Activated T-helper 17 cell treated with anti-CD3 and anti-CD28 coated beads, Interleukin-2, amount 50 U/mL, for 72 hours (primary cell): ENCODE measurements around the gene KLHL15. TPM values are rescaled to one million over a fixed set of nuclear protein-coding genes. Genes with fewer than 3 reads are reported as not detected.
A peak's percentile ranks its signal among the peaks of the same experiment; 100 is the strongest.
"Not testable (repeated sequence)": the region's sequence is repeated elsewhere in the genome, so short reads cannot be mapped to it uniquely, and the experiment has no call there.

Experiments
- ATAC-seq: fragments of 150-1000 bp; cut with Tn5 transposase; replicated peaks from 2 replicates; pipeline ENCODE4 v1.10.0; 2021; ENCODE audit warnings: mild to moderate bottlenecking, moderate library complexity
- H3K27ac Mint-ChIP-seq: one replicate; pipeline ENCODE4 v1.8.0; 2022; ENCODE audit warnings: mixed read lengths
- H3K27me3 Mint-ChIP-seq: one replicate; pipeline ENCODE4 v1.8.0; 2022; ENCODE audit warnings: mixed read lengths
- H3K36me3 Mint-ChIP-seq: one replicate; pipeline ENCODE4 v1.8.0; 2022; ENCODE audit warnings: low read depth, mild to moderate bottlenecking, mixed read lengths
- H3K4me1 Mint-ChIP-seq: one replicate; pipeline ENCODE4 v1.8.0; 2022; ENCODE audit warnings: mixed read lengths
- H3K4me3 Mint-ChIP-seq: one replicate; pipeline ENCODE4 v1.8.0; 2022; ENCODE audit warnings: mild to moderate bottlenecking, mixed read lengths
- H3K9me3 Mint-ChIP-seq: one replicate; pipeline ENCODE4 v1.8.0; 2022; ENCODE audit warnings: mixed read lengths
- total RNA-seq, 2 donors: library from RNA; stranded (reverse); gene quantifications; one replicate each; pipeline ENCODE4 v1.2.3, GENCODE V29; 2022

The KLHL15 gene, protein sequence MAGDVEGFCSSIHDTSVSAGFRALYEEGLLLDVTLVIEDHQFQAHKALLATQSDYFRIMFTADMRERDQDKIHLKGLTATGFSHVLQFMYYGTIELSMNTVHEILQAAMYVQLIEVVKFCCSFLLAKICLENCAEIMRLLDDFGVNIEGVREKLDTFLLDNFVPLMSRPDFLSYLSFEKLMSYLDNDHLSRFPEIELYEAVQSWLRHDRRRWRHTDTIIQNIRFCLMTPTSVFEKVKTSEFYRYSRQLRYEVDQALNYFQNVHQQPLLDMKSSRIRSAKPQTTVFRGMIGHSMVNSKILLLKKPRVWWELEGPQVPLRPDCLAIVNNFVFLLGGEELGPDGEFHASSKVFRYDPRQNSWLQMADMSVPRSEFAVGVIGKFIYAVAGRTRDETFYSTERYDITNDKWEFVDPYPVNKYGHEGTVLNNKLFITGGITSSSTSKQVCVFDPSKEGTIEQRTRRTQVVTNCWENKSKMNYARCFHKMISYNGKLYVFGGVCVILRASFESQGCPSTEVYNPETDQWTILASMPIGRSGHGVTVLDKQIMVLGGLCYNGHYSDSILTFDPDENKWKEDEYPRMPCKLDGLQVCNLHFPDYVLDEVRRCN
- 10 to 100 TPM in 1 of 2 donors, 1 to 10 TPM in 1; 8.3 to 17.6 TPM for total RNA-seq

DNA sequence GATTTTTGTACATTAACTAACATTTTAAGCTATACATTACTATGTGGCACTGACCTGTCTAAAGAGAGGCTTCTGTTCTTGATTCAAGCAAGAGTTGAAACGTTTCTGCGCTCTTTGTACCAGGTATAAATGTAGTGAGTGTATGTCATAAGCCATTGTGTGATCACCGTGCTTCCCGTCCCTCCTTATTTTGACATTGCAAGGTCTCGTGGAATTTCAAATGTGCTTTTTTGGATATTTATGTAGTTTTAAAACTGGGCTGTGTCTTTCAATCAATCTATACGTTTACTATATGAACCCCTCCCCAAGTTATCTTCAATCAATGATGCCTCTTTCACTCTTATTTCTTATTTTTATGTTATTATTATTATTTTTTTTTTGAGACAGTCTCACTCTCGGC lies at the start of gene KLHL15:
Gene KLHL15 (minus strand): TSS at position 101 of the 400 bp plus-strand sequence. CDS start 20,493 bp downstream, outside the sequence.
- H3K9me3 Mint-ChIP-seq = no peaks in the 10 kb centered on the region
- peak within 1 kb of the TSS; percentile 89 for H3K27ac Mint-ChIP-seq
- H3K36me3 Mint-ChIP-seq = peaks cover 11% of the 10 kb centered on the region
- ATAC-seq = no peak
- no peaks in the 10 kb centered on the region for H3K27me3 Mint-ChIP-seq
- H3K4me3 Mint-ChIP-seq = peak within 1 kb of the TSS; percentile 85
- no peaks in the 10 kb centered on the region for H3K4me1 Mint-ChIP-seq

DNA sequence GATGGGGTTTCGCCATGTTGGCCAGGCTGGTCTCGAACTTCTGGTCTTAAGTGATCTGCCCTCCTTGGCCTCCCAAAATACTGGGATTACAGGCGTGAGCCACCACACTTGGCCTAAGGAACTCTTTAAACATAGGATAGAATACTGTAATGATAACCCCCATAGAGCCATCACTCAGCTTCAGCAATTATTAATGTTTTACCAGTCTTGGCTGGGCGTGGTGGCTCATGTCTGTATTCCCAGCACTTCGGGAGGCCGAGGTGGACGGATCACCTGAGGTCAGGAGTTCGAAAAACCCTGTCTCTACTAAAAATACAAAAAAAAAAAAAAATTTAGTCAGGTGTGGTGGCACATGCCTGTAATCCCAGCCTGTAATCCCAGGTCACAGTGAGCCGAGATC lies 42.9 kb upstream of the KLHL15 start:
- Mint-ChIP-seq H3K27me3 (no peaks in the 10 kb centered on the region), H3K9me3 (no peaks in the 10 kb centered on the region), H3K27ac (no peak overlapping the region), H3K36me3 (peaks cover 99% of the 10 kb centered on the region), H3K4me1 (no peaks in the 10 kb centered on the region), H3K4me3 (no peak overlapping the region)
- ATAC-seq = no peak

DNA sequence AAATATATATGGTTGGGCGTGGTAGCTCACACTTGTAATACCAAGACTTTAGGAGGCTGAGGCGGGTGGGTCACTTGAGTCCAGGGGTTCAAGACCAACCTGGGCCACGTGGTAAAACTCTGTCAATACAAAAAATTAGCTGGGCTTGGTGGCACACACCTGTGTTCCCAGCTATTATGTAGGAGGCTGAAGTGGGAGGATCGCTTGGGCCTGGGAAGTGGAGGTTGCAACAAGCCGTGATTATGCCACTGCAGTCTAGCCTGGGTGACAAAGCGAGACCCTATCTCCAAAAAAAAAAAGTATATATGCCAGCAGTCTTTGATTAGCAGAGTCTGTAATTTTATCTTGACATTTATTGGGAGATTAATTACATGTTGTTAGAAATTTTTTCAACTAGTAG lies 36.5 kb upstream of the KLHL15 start:
- H3K27me3 Mint-ChIP-seq = no peaks in the 10 kb centered on the region
- ATAC-seq = no peak
- no peaks in the 10 kb centered on the region for H3K4me1 Mint-ChIP-seq
- no peak overlapping the region for H3K27ac Mint-ChIP-seq
- peaks cover 97% of the 10 kb centered on the region for H3K36me3 Mint-ChIP-seq
- no peak overlapping the region for H3K4me3 Mint-ChIP-seq
- no peaks in the 10 kb centered on the region for H3K9me3 Mint-ChIP-seq

DNA sequence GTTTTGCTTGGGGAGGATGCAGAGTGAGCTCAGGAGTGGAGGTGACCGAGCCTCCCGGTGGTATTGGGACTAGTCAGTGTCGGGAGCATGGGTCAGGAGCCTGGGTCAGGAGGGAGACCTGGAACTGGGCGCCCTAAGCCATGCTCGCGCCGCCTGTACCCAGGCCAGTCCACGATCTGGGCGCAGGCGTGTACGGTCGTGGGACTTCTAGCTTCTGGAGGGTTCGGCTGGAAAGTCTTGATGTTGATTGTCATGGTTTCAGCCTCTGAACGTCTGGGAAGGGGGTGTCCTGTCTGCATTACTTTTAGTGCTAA lies 28.0 kb upstream of the KLHL15 start:
- Mint-ChIP-seq H3K27ac (no peak overlapping the region), H3K9me3 (no peaks in the 10 kb centered on the region), H3K27me3 (no peaks in the 10 kb centered on the region), H3K4me1 (no peaks in the 10 kb centered on the region), H3K4me3 (no peak overlapping the region), H3K36me3 (peaks cover 15% of the 10 kb centered on the region)
- peak; percentile 13 for ATAC-seq

DNA sequence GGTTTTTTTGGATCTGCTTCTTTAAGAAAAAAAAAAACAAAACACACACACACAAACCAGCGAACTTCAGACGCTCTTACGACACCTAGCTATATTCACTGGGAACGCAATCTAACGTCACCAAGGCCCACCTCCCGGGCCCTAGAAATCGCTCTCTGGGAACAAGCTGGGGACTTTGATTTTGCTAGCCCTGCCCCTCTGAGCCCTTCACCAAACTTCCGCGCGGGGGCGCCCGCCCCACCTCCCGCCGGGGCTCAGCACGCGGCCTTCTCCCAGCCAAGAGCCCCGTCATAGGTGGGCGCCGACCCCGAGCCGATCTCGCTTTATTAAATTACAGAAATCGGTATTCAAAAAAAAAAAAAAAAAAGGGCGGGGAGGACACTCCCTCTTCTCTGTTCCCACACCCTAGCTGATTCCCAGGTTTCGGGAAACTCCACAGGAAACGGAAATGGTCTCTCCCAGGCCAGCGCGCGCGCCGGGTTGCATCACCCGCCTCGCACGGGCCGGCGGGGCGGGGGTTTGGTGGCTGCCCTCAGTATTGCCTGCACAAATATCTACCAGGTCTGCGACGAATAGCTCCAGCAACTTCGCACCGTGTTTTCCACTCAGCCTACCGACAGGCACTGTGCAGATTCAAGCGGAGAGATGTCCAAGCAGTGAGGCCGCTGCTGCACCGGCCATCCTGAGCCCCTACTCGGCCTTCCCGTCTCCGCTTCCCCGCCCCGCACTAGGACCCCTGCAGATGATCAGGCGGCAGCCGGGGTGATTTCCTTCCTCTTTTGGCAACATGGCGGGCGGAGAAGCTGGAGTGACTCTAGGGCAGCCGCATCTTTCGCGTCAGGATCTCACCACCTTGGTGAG lies 27.4 kb upstream of the KLHL15 start, which contains the start of gene EIF2S3:
Gene EIF2S3 (plus strand): TSS at position 775 of the 861 bp plus-strand sequence. CDS start 13 bp downstream, at position 788.
- Mint-ChIP-seq H3K4me1 (no peaks in the 10 kb centered on the region), H3K27ac (no peak within 1 kb of the TSS), H3K4me3 (no peak within 1 kb of the TSS), H3K27me3 (no peaks in the 10 kb centered on the region), H3K36me3 (peaks cover 9% of the 10 kb centered on the region), H3K9me3 (no peaks in the 10 kb centered on the region)
- peak; percentile 86 for ATAC-seq

DNA sequence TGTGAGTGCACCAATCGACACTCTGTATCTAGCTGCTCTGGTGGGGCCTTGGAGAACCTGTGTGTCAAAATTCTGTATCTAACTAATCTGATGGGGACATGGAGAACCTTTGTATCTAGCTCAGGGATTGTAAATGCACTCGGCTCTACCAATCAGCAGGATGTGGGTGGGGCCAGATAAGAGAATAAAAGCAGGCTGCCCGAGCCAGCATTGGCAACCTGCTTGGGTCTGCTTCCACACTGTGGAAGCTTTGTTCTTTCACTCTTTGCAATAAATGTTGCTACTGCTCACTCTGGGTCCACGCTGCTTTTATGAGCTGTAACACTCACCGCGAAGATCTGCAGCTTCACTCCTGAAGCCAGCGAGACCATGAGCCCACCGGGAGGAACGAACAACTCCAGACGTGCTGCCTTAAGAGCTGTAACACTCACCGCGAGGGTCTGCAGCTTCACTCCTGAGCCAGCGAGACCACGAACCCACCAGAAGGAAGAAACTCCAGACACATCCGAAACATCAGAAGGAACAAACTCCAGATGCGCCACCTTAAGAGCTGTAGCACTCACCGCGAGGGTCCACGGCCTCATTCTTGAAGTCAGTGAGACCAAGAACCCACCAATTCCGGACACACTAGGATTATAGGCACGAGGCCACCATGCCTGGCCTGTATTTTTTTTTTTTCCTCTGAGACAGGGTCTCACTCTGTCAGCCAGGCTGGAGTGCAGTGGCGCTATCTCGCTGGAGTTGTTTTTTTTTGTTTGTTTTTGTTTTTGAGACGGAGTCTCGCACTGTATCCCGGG lies 23.7 kb upstream of the KLHL15 start:
- not testable (repeated sequence) for H3K9me3 Mint-ChIP-seq, H3K27ac Mint-ChIP-seq, H3K4me1 Mint-ChIP-seq, ATAC-seq, H3K4me3 Mint-ChIP-seq, H3K36me3 Mint-ChIP-seq, H3K27me3 Mint-ChIP-seq

DNA sequence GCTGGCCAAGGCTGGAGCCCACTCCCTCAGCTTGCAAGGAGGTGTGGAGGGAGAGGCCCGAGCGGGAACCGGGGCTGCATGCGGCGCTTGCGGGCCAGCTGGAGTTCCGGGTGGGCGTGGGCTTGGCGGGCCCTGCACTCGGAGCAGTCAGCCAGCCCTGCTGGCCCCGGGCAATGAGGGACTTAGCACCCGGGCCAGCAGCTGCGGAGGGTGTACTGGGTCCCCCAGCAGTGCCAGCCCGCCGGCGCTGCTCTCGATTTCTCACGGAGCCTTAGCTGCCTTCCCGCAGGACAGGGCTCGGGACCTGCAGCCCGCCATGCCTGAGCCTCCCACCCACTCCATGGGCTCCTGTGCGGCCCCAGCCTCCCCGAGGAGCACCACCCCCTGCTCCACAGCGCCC lies 22.7 kb upstream of the KLHL15 start:
- not testable (repeated sequence) for ATAC-seq, H3K27me3 Mint-ChIP-seq, H3K36me3 Mint-ChIP-seq, H3K4me1 Mint-ChIP-seq, H3K4me3 Mint-ChIP-seq, H3K9me3 Mint-ChIP-seq, H3K27ac Mint-ChIP-seq

DNA sequence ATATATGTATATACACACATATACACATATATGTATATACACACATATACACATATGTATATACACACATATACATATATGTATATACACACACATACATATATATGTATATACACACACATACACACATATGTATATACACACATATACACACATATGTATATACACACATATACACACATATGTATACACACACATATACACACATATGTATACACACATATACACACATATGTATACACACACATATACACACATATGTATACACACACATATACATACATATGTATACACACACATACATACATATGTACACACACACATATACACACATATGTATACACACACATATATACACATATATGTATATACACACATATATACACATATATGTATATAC lies 19.1 kb upstream of the KLHL15 start:
- not testable (repeated sequence) for H3K9me3 Mint-ChIP-seq, H3K27me3 Mint-ChIP-seq, H3K4me3 Mint-ChIP-seq, H3K4me1 Mint-ChIP-seq, H3K36me3 Mint-ChIP-seq, ATAC-seq, H3K27ac Mint-ChIP-seq

DNA sequence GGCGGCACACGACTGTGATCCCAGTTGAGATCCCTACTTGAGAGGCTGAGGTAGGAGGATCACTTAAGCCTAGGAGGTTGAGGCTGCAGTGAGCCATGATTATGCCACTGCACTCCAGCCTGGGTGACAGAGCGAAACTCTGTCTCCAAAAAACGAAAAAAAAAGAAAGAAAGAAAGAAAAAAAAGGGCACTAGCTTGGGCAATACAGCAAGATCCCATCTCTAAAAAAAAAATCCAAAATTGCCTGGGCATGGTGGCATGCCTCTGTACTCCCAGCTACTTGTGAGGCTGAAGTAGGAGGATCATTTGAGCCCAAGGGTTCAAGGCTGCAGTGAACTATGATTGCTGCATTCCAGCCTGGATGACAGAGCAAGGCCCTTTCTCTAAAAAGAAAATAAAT lies 10.7 kb upstream of the KLHL15 start:
- no peaks in the 10 kb centered on the region for H3K4me1 Mint-ChIP-seq

DNA sequence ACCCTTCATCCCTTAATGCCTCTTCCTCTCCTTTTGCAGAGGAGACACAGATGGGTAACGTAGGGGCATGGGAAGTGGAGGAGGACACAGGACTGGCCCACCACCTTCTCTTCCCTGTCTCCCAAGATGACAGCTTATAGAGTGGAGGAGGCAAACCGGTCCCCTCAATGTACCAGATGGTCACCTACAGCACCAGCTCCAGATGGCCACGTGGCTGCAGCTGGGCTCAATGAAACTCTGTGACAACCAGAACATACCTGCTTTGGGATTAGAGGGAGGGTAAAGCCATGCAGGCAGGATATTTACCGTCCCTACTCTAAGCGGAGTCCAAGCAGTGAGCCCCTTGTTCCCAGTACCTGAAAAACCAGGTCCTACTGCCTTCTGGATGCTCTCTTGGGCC lies 7.5 kb upstream of the KLHL15 start:
- Mint-ChIP-seq H3K4me1 (no peaks in the 10 kb centered on the region), H3K9me3 (no peaks in the 10 kb centered on the region), H3K36me3 (no peaks in the 10 kb centered on the region), H3K27ac (no peak overlapping the region), H3K4me3 (no peak overlapping the region), H3K27me3 (no peaks in the 10 kb centered on the region)
- ATAC-seq = no peak

More for the DNA sequence above, 10.7 kb upstream of the KLHL15 start:
- H3K27ac Mint-ChIP-seq = no peak overlapping the region
- H3K36me3 Mint-ChIP-seq = no peaks in the 10 kb centered on the region
- no peaks in the 10 kb centered on the region for H3K9me3 Mint-ChIP-seq
- no peak overlapping the region for H3K4me3 Mint-ChIP-seq
- no peak for ATAC-seq
- H3K27me3 Mint-ChIP-seq = no peaks in the 10 kb centered on the region

DNA sequence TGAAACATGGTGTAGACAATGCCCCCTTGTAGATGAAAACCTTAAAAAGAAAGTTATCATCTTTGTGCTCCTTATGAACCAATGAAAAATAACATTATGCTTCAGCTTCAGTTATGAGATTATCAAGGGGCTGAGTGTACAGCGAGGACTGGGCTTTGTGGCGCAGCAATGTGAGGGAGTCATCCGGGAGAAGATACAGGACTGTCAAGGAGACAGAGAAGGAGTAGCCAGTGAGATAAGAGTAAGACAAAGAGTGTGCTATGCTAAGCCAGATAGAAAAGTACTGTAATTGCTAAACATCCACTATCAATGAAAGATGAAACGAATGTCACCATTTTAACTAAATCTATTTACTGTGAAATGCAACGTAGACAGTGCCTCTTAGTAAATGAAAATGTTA lies 3.6 kb upstream of the KLHL15 start:
- Mint-ChIP-seq H3K4me3 (no peak overlapping the region), H3K4me1 (no peaks in the 10 kb centered on the region), H3K9me3 (no peaks in the 10 kb centered on the region), H3K27ac (no peak overlapping the region), H3K27me3 (no peaks in the 10 kb centered on the region), H3K36me3 (no peaks in the 10 kb centered on the region)
- no peak for ATAC-seq

DNA sequence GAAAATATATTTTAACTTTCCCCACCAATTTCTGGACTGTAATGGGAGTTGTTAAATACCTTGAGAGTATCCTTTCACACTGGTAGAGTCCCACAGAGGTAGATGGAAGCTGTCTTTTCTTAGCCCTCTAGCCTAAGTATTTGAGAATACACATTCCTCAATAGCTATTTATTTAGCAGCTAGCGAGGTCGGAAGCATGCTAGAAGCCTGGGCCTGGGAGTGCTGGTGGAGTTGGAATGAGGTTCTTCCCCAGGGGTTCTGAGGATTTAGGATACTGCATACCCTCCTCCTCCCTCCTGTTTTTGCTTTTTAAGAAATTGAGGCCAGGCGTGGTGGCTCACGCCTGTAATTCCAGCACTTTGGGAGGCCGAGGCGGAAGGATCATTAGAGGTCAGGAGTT lies 999 bp upstream of the KLHL15 start:
- Mint-ChIP-seq H3K36me3 (peaks cover 10% of the 10 kb centered on the region), H3K9me3 (no peaks in the 10 kb centered on the region), H3K27me3 (no peaks in the 10 kb centered on the region), H3K4me1 (no peaks in the 10 kb centered on the region), H3K4me3 (no peak overlapping the region), H3K27ac (no peak overlapping the region)
- no peak for ATAC-seq

DNA sequence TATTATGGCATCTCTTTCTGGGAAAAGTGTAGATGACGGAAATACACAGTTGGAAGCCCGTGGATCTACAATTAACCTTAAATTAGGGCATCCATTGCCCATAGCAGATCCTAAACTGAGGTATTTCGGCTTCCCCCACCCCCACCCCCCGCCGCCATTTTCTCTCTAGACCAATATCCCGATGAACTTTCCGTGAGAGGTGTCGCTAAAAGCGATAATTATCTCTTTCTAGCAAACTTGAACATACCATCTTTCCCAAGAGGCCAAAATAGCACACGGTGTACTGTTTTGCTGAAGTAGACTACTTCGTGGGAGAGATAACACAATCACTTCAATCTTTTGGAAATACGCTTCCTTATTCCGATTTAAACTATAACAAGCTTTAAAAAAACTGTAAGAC lies 554 bp downstream of the KLHL15 start:
- Mint-ChIP-seq H3K4me3 (peak overlapping the region; percentile 85), H3K27ac (peak overlapping the region; percentile 89), H3K36me3 (peaks cover 17% of the 10 kb centered on the region)

DNA sequence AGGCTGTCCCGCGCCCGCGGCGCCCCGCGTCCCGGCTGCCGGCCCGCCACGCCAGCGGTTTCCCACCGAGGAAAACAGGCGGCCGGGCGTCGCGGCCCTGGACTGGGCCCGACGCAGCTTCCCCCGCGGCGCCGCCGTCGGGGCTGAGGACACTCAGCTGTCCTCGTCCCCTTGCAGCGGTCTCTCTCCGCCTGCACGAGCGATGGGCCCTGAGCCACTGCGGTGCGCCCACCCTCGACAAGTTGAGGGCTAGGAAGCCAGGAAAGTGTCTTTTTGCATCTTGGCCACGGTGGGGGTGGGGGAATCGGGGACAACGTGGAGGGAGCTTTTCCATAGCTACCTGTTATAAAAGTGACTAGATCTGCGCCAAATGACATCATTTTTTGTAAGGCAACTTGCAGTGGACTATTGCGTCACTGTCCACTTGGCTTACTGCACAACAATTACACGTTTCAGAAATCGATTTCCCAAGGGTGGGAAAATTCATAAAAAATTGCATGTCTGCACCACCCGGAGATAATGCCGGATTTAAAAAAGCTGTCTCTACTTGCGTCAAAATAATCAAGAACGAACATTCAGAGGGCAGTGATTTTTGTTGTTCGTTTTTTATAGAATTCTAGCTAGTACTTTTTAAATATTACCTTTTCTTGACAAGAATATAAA lies 1.1 kb downstream of the KLHL15 start:
- no peaks in the 10 kb centered on the region for H3K27me3 Mint-ChIP-seq

More for the DNA sequence above, 554 bp downstream of the KLHL15 start:
- Mint-ChIP-seq H3K4me1 (peaks cover 4% of the 10 kb centered on the region), H3K27me3 (no peaks in the 10 kb centered on the region), H3K9me3 (no peaks in the 10 kb centered on the region)
- ATAC-seq = no peak

More for the DNA sequence above, 1.1 kb downstream of the KLHL15 start:
- H3K27ac Mint-ChIP-seq = peak overlapping the region; percentile 89
- peaks cover 10% of the 10 kb centered on the region for H3K4me1 Mint-ChIP-seq
- H3K4me3 Mint-ChIP-seq = peak overlapping the region; percentile 85
- peak; percentile 46 for ATAC-seq
- no peaks in the 10 kb centered on the region for H3K9me3 Mint-ChIP-seq
- H3K36me3 Mint-ChIP-seq = peaks cover 19% of the 10 kb centered on the region
